ENCODE measurements around the gene ATP2A2. TPM values are rescaled to one million over a fixed set of nuclear protein-coding genes. Genes with fewer than 3 reads are reported as not detected.

The ATP2A2 gene
- total and polyA plus RNA-seq, 2 of the 4 experiments (the other 2 are of a cell fraction) = 166 to 225 TPM

DNA sequence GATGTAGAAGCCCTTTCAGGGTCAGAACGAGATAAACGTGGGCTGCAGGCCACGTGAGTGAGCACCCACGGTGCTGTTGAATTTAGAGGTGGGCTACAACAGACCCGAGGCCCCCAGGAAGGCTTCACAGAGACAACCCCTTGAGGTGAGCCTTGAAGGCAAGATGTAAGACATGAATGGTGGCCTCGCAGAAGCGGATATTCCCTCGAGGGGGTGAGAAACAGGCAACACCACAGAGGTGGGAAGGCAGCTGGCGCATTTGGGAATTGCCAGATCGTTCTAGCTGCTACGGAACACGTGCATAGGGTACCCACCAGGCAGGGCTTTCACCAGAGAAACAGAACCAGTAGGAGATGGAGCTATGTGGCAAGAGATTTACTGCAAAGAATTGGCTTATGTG, 22.6 kb upstream of the ATP2A2 start:
- dilution Hi-C loops (cut with HindIII; ENCODE audit: low sequenced_read_pairs, unreplicated experiment) = no loop called here
- TF ChIP-seq RAD21 (IDR thresholded peaks at IDR 0.05; ENCODE audit: low read length) = no peak
- TF ChIP-seq CEBPB (IDR thresholded peaks at IDR 0.05; ENCODE audit: low read depth, low read length) = no peak
- TF ChIP-seq CHD1 (IDR thresholded peaks at IDR 0.05; ENCODE audit: low read depth, low read length) = no peak
- TF ChIP-seq, protein P1, sequence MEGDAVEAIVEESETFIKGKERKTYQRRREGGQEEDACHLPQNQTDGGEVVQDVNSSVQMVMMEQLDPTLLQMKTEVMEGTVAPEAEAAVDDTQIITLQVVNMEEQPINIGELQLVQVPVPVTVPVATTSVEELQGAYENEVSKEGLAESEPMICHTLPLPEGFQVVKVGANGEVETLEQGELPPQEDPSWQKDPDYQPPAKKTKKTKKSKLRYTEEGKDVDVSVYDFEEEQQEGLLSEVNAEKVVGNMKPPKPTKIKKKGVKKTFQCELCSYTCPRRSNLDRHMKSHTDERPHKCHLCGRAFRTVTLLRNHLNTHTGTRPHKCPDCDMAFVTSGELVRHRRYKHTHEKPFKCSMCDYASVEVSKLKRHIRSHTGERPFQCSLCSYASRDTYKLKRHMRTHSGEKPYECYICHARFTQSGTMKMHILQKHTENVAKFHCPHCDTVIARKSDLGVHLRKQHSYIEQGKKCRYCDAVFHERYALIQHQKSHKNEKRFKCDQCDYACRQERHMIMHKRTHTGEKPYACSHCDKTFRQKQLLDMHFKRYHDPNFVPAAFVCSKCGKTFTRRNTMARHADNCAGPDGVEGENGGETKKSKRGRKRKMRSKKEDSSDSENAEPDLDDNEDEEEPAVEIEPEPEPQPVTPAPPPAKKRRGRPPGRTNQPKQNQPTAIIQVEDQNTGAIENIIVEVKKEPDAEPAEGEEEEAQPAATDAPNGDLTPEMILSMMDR (conservative IDR thresholded peaks at IDR 0.05; ENCODE audit: low read depth, low read length) = no peak
- Histone ChIP-seq H2AK5ac (ENCODE audit: low read depth, low read length) (no peak overlapping the region), H4K5ac (ENCODE audit: low read depth, low read length) (no peak overlapping the region), H2BK5ac (ENCODE audit: low read depth, low read length, poor library complexity, severe bottlenecking) (no peak overlapping the region), H3K9me3 (ENCODE audit: control insufficient read depth, insufficient read depth, low read length) (no peaks in the 10 kb centered on the region), H3K4ac (ENCODE audit: low read depth, low read length) (no peak overlapping the region), H2BK20ac (ENCODE audit: low read depth, low read length) (no peak overlapping the region), H3K56ac (ENCODE audit: extremely low read depth, insufficient read depth, low read length) (no peak overlapping the region), H4K20me1 (ENCODE audit: insufficient read depth, low read length) (no peaks in the 10 kb centered on the region), H3K4me1 (ENCODE audit: control insufficient read depth, insufficient read depth, low read length) (peaks cover 6% of the 10 kb centered on the region; the same call in 1 of the 2 replicates), H3K14ac (replicated peaks; ENCODE audit: low read depth, low read length) (no peak overlapping the region), H2BK15ac (ENCODE audit: low read depth, low read length) (no peak overlapping the region), H3K27me3 (ENCODE audit: control insufficient read depth, insufficient read depth, low read length) (no peaks in the 10 kb centered on the region), H3K18ac (ENCODE audit: low read depth, low read length) (no peak overlapping the region), H3K36me3 (ENCODE audit: control insufficient read depth, insufficient read depth, low read length) (no peaks in the 10 kb centered on the region), H3K9me1 (ENCODE audit: insufficient read depth, low read length) (no peaks in the 10 kb centered on the region), H2BK120ac (ENCODE audit: low read depth, low read length) (no peak overlapping the region), H3K79me1 (ENCODE audit: low read depth in 1 of 2, low read length in 2 of 2) (no peaks in the 10 kb centered on the region), H3K27ac (ENCODE audit: insufficient read depth, low read length) (no peak overlapping the region), H4K8ac (ENCODE audit: low read depth in 2 of 2, low read length in 2 of 2) (no peak overlapping the region), H2AFZ (replicated peaks; ENCODE audit: low read length, poor library complexity) (peak overlapping the region; percentile 11), H3K4me2 (ENCODE audit: low read depth, low read length) (no peak overlapping the region), H3K23ac (ENCODE audit: low read depth, low read length) (no peak overlapping the region), H3K4me3 (ENCODE audit: insufficient read depth, low read depth, low read length) (no peak overlapping the region), H3K9ac (ENCODE audit: low read depth, low read length) (no peak overlapping the region), H4K91ac (ENCODE audit: insufficient read depth, low read depth, low read length) (no peak overlapping the region), H2AK9ac (replicated peaks; ENCODE audit: low read depth, low read length, poor library complexity) (peak overlapping the region; percentile 42)
- no TSS peak for BruUV-seq (replicated peaks)
- ATAC-seq (ENCODE audit: low read depth) = no peak
- in situ Hi-C loops (cut with MboI; ENCODE audit: low sequenced_read_pairs) = no loop called here
- intact Hi-C loops (cut with micrococcal nuclease) = no loop called here
- ChIA-PET POLR2A (ENCODE audit: unreplicated experiment) (no interaction called here), CTCF (no interaction called here)
- WGBS, 2 experiments (ENCODE audit: extremely low coverage in 2 of 2, insufficient read length in 1 of 2) = 93% methylated on average over 5 of the region's 12 CpGs; no CpG with 5 or more reads in 1 of the 2 experiments
- DNase-seq = no peak
